H1 (cell line): Measurements from ENCODE around the gene SHROOM3. TPM values are rescaled to one million over a fixed set of nuclear protein-coding genes. Genes with fewer than 3 reads are reported as not detected.

Experiments used
- CTCF ChIA-PET: fragments of 300-600 bp; sonication (Branson Sonifier 250); formaldehyde crosslinking; loops from one replicate; lab custom pipeline; 2021; ENCODE audit not compliant: partially characterized antibody; lab: Charles Lee
- POLR2A ChIA-PET: fragments of 300-600 bp; sonication (Branson Sonifier 250); formaldehyde crosslinking; loops from one replicate; lab custom pipeline; 2021; ENCODE audit warnings: inconsistent platforms; ENCODE audit not compliant: partially characterized antibody; lab: Charles Lee
- DNase-seq, 2 experiments: peaks; one replicate each; pipeline versions ENCODE4 v3.0.0 to v3.0.0-alpha.2; 2010 to 2022; ENCODE audit warnings: low spot score in 2 of 2, low read depth in 1 of 2, mixed read lengths in 1 of 2
- FAIRE-seq: peaks from 2 replicates; lab custom pipeline; 2011; peaks lifted over from hg19 to GRCh38; lab: Jason Lieb, UNC
- H2AFZ ChIP-seq: 2 replicates; pipeline ENCODE4 v1.8.1; 2012; ENCODE audit warnings: low read length, inconsistent platforms
- H2AK5ac ChIP-seq: 2 replicates; pipeline ENCODE4 v1.6.1; 2013; ENCODE audit warnings: low read depth, low read length
- H2BK120ac ChIP-seq: replicated peaks from 2 replicates; pipeline ENCODE3; 2013; ENCODE audit warnings: low read depth, low read length, inconsistent platforms
- H2BK12ac ChIP-seq: 2 replicates; pipeline ENCODE4 v1.6.1; 2013; ENCODE audit warnings: low read depth, low read length
- H2BK15ac ChIP-seq: 2 replicates; pipeline ENCODE4 v1.6.1; 2013; ENCODE audit warnings: low read length
- H2BK20ac ChIP-seq: 2 replicates; pipeline ENCODE4 v1.6.1; 2013; ENCODE audit warnings: low read length
- H2BK5ac ChIP-seq: 2 replicates; pipeline ENCODE4 v1.6.1; 2013; ENCODE audit warnings: low read depth, low read length
- H3K14ac ChIP-seq: 2 replicates; pipeline ENCODE4 v1.6.1; 2013; ENCODE audit warnings: inconsistent platforms; ENCODE audit not compliant: insufficient read length
- H3K18ac ChIP-seq: 2 replicates; pipeline ENCODE4 v1.6.1; 2013; ENCODE audit warnings: low read length; ENCODE audit errors: extremely low read depth
- H3K23ac ChIP-seq: 2 replicates; pipeline ENCODE4 v1.6.1; 2013; ENCODE audit warnings: inconsistent platforms; ENCODE audit not compliant: insufficient read length
- H3K23me2 ChIP-seq: 2 replicates; pipeline ENCODE4 v1.6.1; 2013; ENCODE audit warnings: low read depth, low read length
- H3K27ac ChIP-seq: 2 replicates; pipeline ENCODE4 v1.6.1; 2011; ENCODE audit warnings: low read depth, low read length, inconsistent platforms
- H3K27me3 ChIP-seq, 4 experiments: replicated peaks in 1 of 4; 1 replicate in 1 of 4; 2 replicates in 3 of 4; pipeline versions ENCODE4 v1.6.1 to v1.8.1; 2011 to 2013; ENCODE audit warnings: low read length in 3 of 4, mild to moderate bottlenecking in 3 of 4, inconsistent platforms in 2 of 4, mixed read lengths in 2 of 4, moderate library complexity in 1 of 4; ENCODE audit not compliant: control insufficient read depth in 3 of 4, insufficient read depth in 3 of 4; ENCODE audit errors: extremely low read depth in 1 of 4
- H3K36me3 ChIP-seq, 4 experiments: 2 replicates each; pipeline versions ENCODE4 v1.6.1 to v1.8.1; 2011 to 2013; ENCODE audit warnings: mild to moderate bottlenecking in 4 of 4, low read length in 3 of 4, moderate library complexity in 2 of 4, control low read depth in 1 of 4, inconsistent platforms in 1 of 4; ENCODE audit not compliant: insufficient read depth in 4 of 4, control insufficient read depth in 2 of 4
- H3K4ac ChIP-seq: replicated peaks from 2 replicates; pipeline ENCODE3; 2013; ENCODE audit warnings: low read length, low read depth, mixed read lengths, inconsistent platforms; ENCODE audit not compliant: insufficient read length
- H3K4me1 ChIP-seq, 4 experiments: replicated peaks in 1 of 4; 1 replicate in 1 of 4; 2 replicates in 3 of 4; pipeline versions ENCODE4 v1.6.1 to v1.8.1; 2011 to 2013; ENCODE audit warnings: low read length in 3 of 4, inconsistent platforms in 2 of 4, mixed read lengths in 1 of 4; ENCODE audit not compliant: insufficient read depth in 4 of 4, control insufficient read depth in 3 of 4
- H3K4me2 ChIP-seq, 2 experiments: 2 replicates each; pipeline versions ENCODE4 v1.6.1 to v1.8.1; 2011 to 2013; ENCODE audit warnings: low read depth in 2 of 2, low read length in 2 of 2, control low read depth in 1 of 2, inconsistent platforms in 1 of 2, mild to moderate bottlenecking in 1 of 2; ENCODE audit not compliant: insufficient read depth in 1 of 2
- H3K4me3 ChIP-seq, 4 experiments: fragments of 200-600, 300-600 bp in 1 of 4; sonication (generic), shearing (Covaris generic), sonication (Bioruptor Twin) in 1 of 4; 2 replicates each; pipeline versions ENCODE4 v1.5.1 to v1.8.1; 2011 to 2016; ENCODE audit warnings: low read length in 4 of 4, low read depth in 3 of 4, control low read depth in 2 of 4, inconsistent platforms in 2 of 4, mild to moderate bottlenecking in 2 of 4, mixed read lengths in 1 of 4, moderate library complexity in 1 of 4; ENCODE audit not compliant: insufficient read depth in 2 of 4; ENCODE audit errors: extremely low read depth in 1 of 4
- H3K56ac ChIP-seq: replicated peaks from 2 replicates; pipeline ENCODE3; 2013; ENCODE audit warnings: low read depth, mild to moderate bottlenecking, mixed read lengths, low read length, inconsistent platforms; ENCODE audit not compliant: insufficient read length
- H3K79me1 ChIP-seq: 2 replicates; pipeline ENCODE4 v1.6.1; 2013; ENCODE audit warnings: low read depth, low read length, control low read depth
- H3K79me2 ChIP-seq, 2 experiments: 2 replicates each; pipeline versions ENCODE4 v1.6.1 to v1.8.1; 2012 to 2013; ENCODE audit warnings: low read length in 2 of 2, mild to moderate bottlenecking in 2 of 2, inconsistent platforms in 1 of 2; ENCODE audit not compliant: insufficient read depth in 2 of 2, control insufficient read depth in 1 of 2
- H3K9ac ChIP-seq, 4 experiments: replicated peaks in 1 of 4; 1 replicate in 1 of 4; 2 replicates in 3 of 4; pipeline versions ENCODE4 v1.6.1 to v1.8.1; 2011 to 2013; ENCODE audit warnings: low read depth in 3 of 4, low read length in 3 of 4, control low read depth in 2 of 4, mild to moderate bottlenecking in 2 of 4, moderate library complexity in 2 of 4, inconsistent platforms in 1 of 4; ENCODE audit errors: extremely low read depth in 1 of 4
- H3K9me3 ChIP-seq, 2 experiments: 2 replicates each; pipeline versions ENCODE4 v1.6.1 to v1.8.1; 2012 to 2013; ENCODE audit warnings: mild to moderate bottlenecking in 2 of 2, moderate library complexity in 2 of 2, control low read depth in 1 of 2, inconsistent platforms in 1 of 2, low read depth in 1 of 2, low read length in 1 of 2, mixed read lengths in 1 of 2; ENCODE audit not compliant: insufficient read depth in 2 of 2
- H4K20me1 ChIP-seq, 2 experiments: replicated peaks in 1 of 2; 2 replicates each; pipeline versions ENCODE3 to v1.8.1; 2011 to 2013; ENCODE audit warnings: inconsistent platforms in 2 of 2, low read length in 2 of 2, mild to moderate bottlenecking in 1 of 2; ENCODE audit not compliant: insufficient read depth in 2 of 2, control insufficient read depth in 1 of 2
- H4K5ac ChIP-seq: 2 replicates; pipeline ENCODE4 v1.6.1; 2013; ENCODE audit warnings: low read length, low read depth, mixed read lengths, inconsistent platforms; ENCODE audit not compliant: insufficient read length
- H4K8ac ChIP-seq: 2 replicates; pipeline ENCODE4 v1.8.0; 2013; ENCODE audit warnings: mild to moderate bottlenecking, moderate library complexity, low read length, inconsistent platforms; ENCODE audit not compliant: insufficient read depth; ENCODE audit errors: extremely low read depth
- H4K91ac ChIP-seq: replicated peaks from 2 replicates; pipeline ENCODE3; 2013; ENCODE audit warnings: low read length, mixed read lengths, inconsistent platforms; ENCODE audit not compliant: insufficient read length
- CTCF ChIP-seq, 3 experiments: IDR thresholded peaks; 1 replicate in 2 of 3; 2 replicates in 1 of 3; pipeline versions ENCODE4 v1.5.1 to v1.6.1; 2011; ENCODE audit warnings: low read length in 3 of 3, mild to moderate bottlenecking in 3 of 3, inconsistent platforms in 2 of 3, low read depth in 1 of 3, moderate library complexity in 1 of 3; ENCODE audit not compliant: insufficient read depth in 1 of 3; ENCODE audit errors: control extremely low read depth in 1 of 3
- POLR2A ChIP-seq, 2 experiments: IDR thresholded peaks; 1 replicate in 1 of 2; 2 replicates in 1 of 2; pipeline ENCODE4 v1.6.1; 2011; ENCODE audit warnings: low read depth in 2 of 2, low read length in 2 of 2, mild to moderate bottlenecking in 2 of 2; ENCODE audit errors: control extremely low read depth in 1 of 2
- RAD21 ChIP-seq, 2 experiments: IDR thresholded peaks in 1 of 2; conservative IDR thresholded peaks in 1 of 2; 2 replicates each; pipeline ENCODE4 v1.6.1; 2011; ENCODE audit warnings: low read depth in 2 of 2, low read length in 2 of 2, improper control_type of control experiment in 1 of 2, inconsistent platforms in 1 of 2, mild to moderate bottlenecking in 1 of 2, moderate library complexity in 1 of 2
- WGBS, 2 experiments: shearing (Covaris generic) in 1 of 2; methylation state at CpG; one replicate each; pipeline versions ENCODE4 v1.1.6 to v1.1.7; 2013 to 2015; ENCODE audit warnings: low lambda C conversion rate in 2 of 2, mixed read lengths in 2 of 2, inconsistent platforms in 1 of 2, low coverage in 1 of 2, missing lambda C conversion rate in 1 of 2; ENCODE audit not compliant: insufficient replicate concordance in 2 of 2, insufficient coverage in 1 of 2, insufficient read length in 1 of 2; ENCODE audit errors: extremely low coverage in 1 of 2, missing lambda C conversion rate in 1 of 2; 5-methylcytosine and 5-hydroxymethylcytosine counted together
- polyA plus RNA-seq, 7 experiments: library from polyadenylated mRNA; depleted of rRNA in 3 of 7; stranded (reverse) in 5 of 7; unstranded in 2 of 7; fragments of >200 nt in 5 of 7; fragments of 200-250 nt in 2 of 7; gene quantifications; 1 replicate in 5 of 7; 2 replicates in 1 of 7; 4 replicates in 1 of 7; pipeline versions ENCODE4 v1.2.1 to v1.2.3, GENCODE V29; 2011 to 2013; ENCODE audit warnings: missing spikeins in 2 of 7, mixed read lengths in 2 of 7
- total RNA-seq: library from RNA; stranded (reverse); fragmentation: NEBNext Ultra II Directional; extraction: Animal tissue kit (Norgen Biotek cat#: 25700); gene quantifications from 2 replicates; pipeline ENCODE4 v1.2.1, GENCODE V29; 2021

The SHROOM3 gene
- total and polyA plus RNA-seq, 2 of the 8 experiments (the other 6 are each of a cell fraction or from before 2014, with no cell fraction given), result 15.8 to 34.0 TPM

GRCh38 chr4:76718831-76719230, 283.8 kb downstream of the SHROOM3 start:
- no peak overlapping the region for H3K56ac ChIP-seq
- ChIA-PET POLR2A (interaction anchor here (1.0 kb wide), 1 partner anchor 11 kb away, joined by 3 read pairs; no protein-coding TSS in a partner anchor), CTCF (interaction anchor here (1.0 to 1.4 kb wide), 4 partner anchors 13 to 214 kb away, joined by 3 to 4 read pairs (median 3); no protein-coding TSS in a partner anchor)
- no peak overlapping the region for H3K4me3 ChIP-seq
- H3K18ac ChIP-seq, result no peak overlapping the region
- H3K27me3 ChIP-seq, result no peaks in the 10 kb centered on the region
- no peak overlapping the region for H2AK5ac ChIP-seq
- no peak overlapping the region for H4K8ac ChIP-seq
- TF ChIP-seq POLR2A (IDR thresholded peaks at IDR 0.05; ENCODE audit: control extremely low read depth in 1 of 2, low read depth in 2 of 2, low read length in 2 of 2), result no peak
- peak in 2 of 3 experiments; percentile 30 to 39; a peak in 2 of 4 replicates for TF ChIP-seq CTCF (IDR thresholded peaks at IDR 0.05; ENCODE audit: control extremely low read depth in 1 of 3, insufficient read depth in 1 of 3, low read depth in 1 of 3, low read length in 3 of 3)
- TF ChIP-seq RAD21 (IDR thresholded peaks at IDR 0.05 in 1 of 2, conservative IDR thresholded peaks at IDR 0.05 in 1 of 2; ENCODE audit: low read depth in 2 of 2, low read length in 2 of 2), result peak; percentile 52 to 55
- H2BK15ac ChIP-seq, result no peak overlapping the region
- peaks cover 0 to 1% of the 10 kb centered on the region in 2 experiments for H4K20me1 ChIP-seq
- H4K5ac ChIP-seq, result no peak overlapping the region
- H3K4me2 ChIP-seq, result no peak overlapping the region
- no peaks in the 10 kb centered on the region for H3K9me3 ChIP-seq
- no peak for DNase-seq
- H2BK12ac ChIP-seq, result no peak overlapping the region
- H2BK5ac ChIP-seq, result no peak overlapping the region
- H3K79me2 ChIP-seq, result peaks cover 0 to 45% of the 10 kb centered on the region in 2 experiments; a peak in 2 of 4 replicates
- H3K36me3 ChIP-seq, result peaks cover 0 to 3% (median 0%) of the 10 kb centered on the region in 4 experiments; a peak in 1 of 8 replicates
- H3K79me1 ChIP-seq, result no peaks in the 10 kb centered on the region
- peaks cover 0 to 14% (median 5%) of the 10 kb centered on the region in 4 experiments; a peak in 4 of 7 replicates for H3K4me1 ChIP-seq
- H2AFZ ChIP-seq, result no peak overlapping the region
- FAIRE-seq, result no peak
- H4K91ac ChIP-seq, result no peak overlapping the region
- H3K23me2 ChIP-seq, result no peaks in the 10 kb centered on the region
- H3K23ac ChIP-seq, result no peak overlapping the region
- H2BK120ac ChIP-seq, result no peak overlapping the region
- H3K4ac ChIP-seq, result no peak overlapping the region
- 50% methylated on average over 1 of the region's 1 CpG; no CpG with 5 or more reads in 1 of the 2 experiments for WGBS, 2 experiments
- no peak overlapping the region for H3K27ac ChIP-seq
- no peak overlapping the region for H3K9ac ChIP-seq
- H3K14ac ChIP-seq, result no peak overlapping the region
- H2BK20ac ChIP-seq, result no peak overlapping the region
